H1 (cell line): Measurements from ENCODE around the gene KIR3DL3. TPM values are rescaled to one million over a fixed set of nuclear protein-coding genes. Genes with fewer than 3 reads are reported as not detected.

ENCODE experiments used
- CTCF ChIA-PET: fragments of 300-600 bp; sonication (Branson Sonifier 250); formaldehyde crosslinking; loops from one replicate; lab custom pipeline; 2021; ENCODE audit not compliant: partially characterized antibody; lab: Charles Lee
- POLR2A ChIA-PET: fragments of 300-600 bp; sonication (Branson Sonifier 250); formaldehyde crosslinking; loops from one replicate; lab custom pipeline; 2021; ENCODE audit warnings: inconsistent platforms; ENCODE audit not compliant: partially characterized antibody; lab: Charles Lee
- DNase-seq, 2 experiments: peaks; one replicate each; pipeline versions ENCODE4 v3.0.0 to v3.0.0-alpha.2; 2010 to 2022; ENCODE audit warnings: low spot score in 2 of 2, low read depth in 1 of 2, mixed read lengths in 1 of 2
- FAIRE-seq: peaks from 2 replicates; lab custom pipeline; 2011; peaks lifted over from hg19 to GRCh38; lab: Jason Lieb, UNC
- H2AFZ ChIP-seq: 2 replicates; pipeline ENCODE4 v1.8.1; 2012; ENCODE audit warnings: low read length, inconsistent platforms
- H2AK5ac ChIP-seq: 2 replicates; pipeline ENCODE4 v1.6.1; 2013; ENCODE audit warnings: low read depth, low read length
- H2BK120ac ChIP-seq: replicated peaks from 2 replicates; pipeline ENCODE3; 2013; ENCODE audit warnings: low read depth, low read length, inconsistent platforms
- H2BK12ac ChIP-seq: 2 replicates; pipeline ENCODE4 v1.6.1; 2013; ENCODE audit warnings: low read depth, low read length
- H2BK15ac ChIP-seq: 2 replicates; pipeline ENCODE4 v1.6.1; 2013; ENCODE audit warnings: low read length
- H2BK20ac ChIP-seq: 2 replicates; pipeline ENCODE4 v1.6.1; 2013; ENCODE audit warnings: low read length
- H2BK5ac ChIP-seq: 2 replicates; pipeline ENCODE4 v1.6.1; 2013; ENCODE audit warnings: low read depth, low read length
- H3K14ac ChIP-seq: 2 replicates; pipeline ENCODE4 v1.6.1; 2013; ENCODE audit warnings: inconsistent platforms; ENCODE audit not compliant: insufficient read length
- H3K18ac ChIP-seq: 2 replicates; pipeline ENCODE4 v1.6.1; 2013; ENCODE audit warnings: low read length; ENCODE audit errors: extremely low read depth
- H3K23ac ChIP-seq: 2 replicates; pipeline ENCODE4 v1.6.1; 2013; ENCODE audit warnings: inconsistent platforms; ENCODE audit not compliant: insufficient read length
- H3K23me2 ChIP-seq: 2 replicates; pipeline ENCODE4 v1.6.1; 2013; ENCODE audit warnings: low read depth, low read length
- H3K27ac ChIP-seq: 2 replicates; pipeline ENCODE4 v1.6.1; 2011; ENCODE audit warnings: low read depth, low read length, inconsistent platforms
- H3K27me3 ChIP-seq, 4 experiments: replicated peaks in 1 of 4; 1 replicate in 1 of 4; 2 replicates in 3 of 4; pipeline versions ENCODE4 v1.6.1 to v1.8.1; 2011 to 2013; ENCODE audit warnings: low read length in 3 of 4, mild to moderate bottlenecking in 3 of 4, inconsistent platforms in 2 of 4, mixed read lengths in 2 of 4, moderate library complexity in 1 of 4; ENCODE audit not compliant: control insufficient read depth in 3 of 4, insufficient read depth in 3 of 4; ENCODE audit errors: extremely low read depth in 1 of 4
- H3K36me3 ChIP-seq, 4 experiments: 2 replicates each; pipeline versions ENCODE4 v1.6.1 to v1.8.1; 2011 to 2013; ENCODE audit warnings: mild to moderate bottlenecking in 4 of 4, low read length in 3 of 4, moderate library complexity in 2 of 4, control low read depth in 1 of 4, inconsistent platforms in 1 of 4; ENCODE audit not compliant: insufficient read depth in 4 of 4, control insufficient read depth in 2 of 4
- H3K4ac ChIP-seq: replicated peaks from 2 replicates; pipeline ENCODE3; 2013; ENCODE audit warnings: low read length, low read depth, mixed read lengths, inconsistent platforms; ENCODE audit not compliant: insufficient read length
- H3K4me1 ChIP-seq, 4 experiments: replicated peaks in 1 of 4; 1 replicate in 1 of 4; 2 replicates in 3 of 4; pipeline versions ENCODE4 v1.6.1 to v1.8.1; 2011 to 2013; ENCODE audit warnings: low read length in 3 of 4, inconsistent platforms in 2 of 4, mixed read lengths in 1 of 4; ENCODE audit not compliant: insufficient read depth in 4 of 4, control insufficient read depth in 3 of 4
- H3K4me2 ChIP-seq, 2 experiments: 2 replicates each; pipeline versions ENCODE4 v1.6.1 to v1.8.1; 2011 to 2013; ENCODE audit warnings: low read depth in 2 of 2, low read length in 2 of 2, control low read depth in 1 of 2, inconsistent platforms in 1 of 2, mild to moderate bottlenecking in 1 of 2; ENCODE audit not compliant: insufficient read depth in 1 of 2
- H3K4me3 ChIP-seq, 4 experiments: fragments of 200-600, 300-600 bp in 1 of 4; sonication (generic), shearing (Covaris generic), sonication (Bioruptor Twin) in 1 of 4; 2 replicates each; pipeline versions ENCODE4 v1.5.1 to v1.8.1; 2011 to 2016; ENCODE audit warnings: low read length in 4 of 4, low read depth in 3 of 4, control low read depth in 2 of 4, inconsistent platforms in 2 of 4, mild to moderate bottlenecking in 2 of 4, mixed read lengths in 1 of 4, moderate library complexity in 1 of 4; ENCODE audit not compliant: insufficient read depth in 2 of 4; ENCODE audit errors: extremely low read depth in 1 of 4
- H3K56ac ChIP-seq: replicated peaks from 2 replicates; pipeline ENCODE3; 2013; ENCODE audit warnings: low read depth, mild to moderate bottlenecking, mixed read lengths, low read length, inconsistent platforms; ENCODE audit not compliant: insufficient read length
- H3K79me1 ChIP-seq: 2 replicates; pipeline ENCODE4 v1.6.1; 2013; ENCODE audit warnings: low read depth, low read length, control low read depth
- H3K79me2 ChIP-seq, 2 experiments: 2 replicates each; pipeline versions ENCODE4 v1.6.1 to v1.8.1; 2012 to 2013; ENCODE audit warnings: low read length in 2 of 2, mild to moderate bottlenecking in 2 of 2, inconsistent platforms in 1 of 2; ENCODE audit not compliant: insufficient read depth in 2 of 2, control insufficient read depth in 1 of 2
- H3K9ac ChIP-seq, 4 experiments: replicated peaks in 1 of 4; 1 replicate in 1 of 4; 2 replicates in 3 of 4; pipeline versions ENCODE4 v1.6.1 to v1.8.1; 2011 to 2013; ENCODE audit warnings: low read depth in 3 of 4, low read length in 3 of 4, control low read depth in 2 of 4, mild to moderate bottlenecking in 2 of 4, moderate library complexity in 2 of 4, inconsistent platforms in 1 of 4; ENCODE audit errors: extremely low read depth in 1 of 4
- H3K9me3 ChIP-seq, 2 experiments: 2 replicates each; pipeline versions ENCODE4 v1.6.1 to v1.8.1; 2012 to 2013; ENCODE audit warnings: mild to moderate bottlenecking in 2 of 2, moderate library complexity in 2 of 2, control low read depth in 1 of 2, inconsistent platforms in 1 of 2, low read depth in 1 of 2, low read length in 1 of 2, mixed read lengths in 1 of 2; ENCODE audit not compliant: insufficient read depth in 2 of 2
- H4K20me1 ChIP-seq, 2 experiments: replicated peaks in 1 of 2; 2 replicates each; pipeline versions ENCODE3 to v1.8.1; 2011 to 2013; ENCODE audit warnings: inconsistent platforms in 2 of 2, low read length in 2 of 2, mild to moderate bottlenecking in 1 of 2; ENCODE audit not compliant: insufficient read depth in 2 of 2, control insufficient read depth in 1 of 2
- H4K5ac ChIP-seq: 2 replicates; pipeline ENCODE4 v1.6.1; 2013; ENCODE audit warnings: low read length, low read depth, mixed read lengths, inconsistent platforms; ENCODE audit not compliant: insufficient read length
- H4K8ac ChIP-seq: 2 replicates; pipeline ENCODE4 v1.8.0; 2013; ENCODE audit warnings: mild to moderate bottlenecking, moderate library complexity, low read length, inconsistent platforms; ENCODE audit not compliant: insufficient read depth; ENCODE audit errors: extremely low read depth
- H4K91ac ChIP-seq: replicated peaks from 2 replicates; pipeline ENCODE3; 2013; ENCODE audit warnings: low read length, mixed read lengths, inconsistent platforms; ENCODE audit not compliant: insufficient read length
- BRCA1 ChIP-seq: IDR thresholded peaks from 2 replicates; pipeline ENCODE4 v1.6.1; 2012; ENCODE audit warnings: low read depth, low read length, improper control_type of control experiment
- CEBPB ChIP-seq: IDR thresholded peaks from 2 replicates; pipeline ENCODE4 v1.6.1; 2012; ENCODE audit warnings: low read depth, low read length
- CHD2 ChIP-seq: IDR thresholded peaks from 2 replicates; pipeline ENCODE4 v1.6.1; 2012; ENCODE audit warnings: low read length, improper control_type of control experiment
- EZH2 ChIP-seq: fragments of 200-600 bp; sonication (generic); IDR thresholded peaks from 2 replicates; pipeline ENCODE4 v1.7.1; 2012; ENCODE audit warnings: low read depth, mild to moderate bottlenecking, moderate library complexity, low read length, inconsistent platforms; ENCODE audit not compliant: severe bottlenecking
- GABPA ChIP-seq: IDR thresholded peaks from 2 replicates; pipeline ENCODE4 v1.6.1; 2011; ENCODE audit warnings: mild to moderate bottlenecking, low read length, moderate library complexity, borderline replicate concordance; ENCODE audit not compliant: insufficient read depth
- JUN ChIP-seq: IDR thresholded peaks from 2 replicates; pipeline ENCODE4 v1.6.1; 2011; ENCODE audit warnings: low read depth, mild to moderate bottlenecking, improper control_type of control experiment, low read length
- JUND ChIP-seq: IDR thresholded peaks from 2 replicates; pipeline ENCODE4 v1.6.1; 2011; ENCODE audit warnings: mild to moderate bottlenecking, improper control_type of control experiment, low read length
- KDM1A ChIP-seq: fragments of 200-600, 300-600 bp; sonication (generic); IDR thresholded peaks from 2 replicates; pipeline ENCODE4 v1.7.1; 2016; ENCODE audit warnings: mild to moderate bottlenecking, low read length, borderline replicate concordance
- KDM4A ChIP-seq: IDR thresholded peaks from one replicate; pipeline ENCODE4 v1.7.1; 2012; ENCODE audit warnings: low read depth, mild to moderate bottlenecking, moderate library complexity, low read length, inconsistent platforms; ENCODE audit not compliant: severe bottlenecking
- SP2 ChIP-seq: IDR thresholded peaks from 2 replicates; pipeline ENCODE4 v1.6.1; 2012; ENCODE audit warnings: mild to moderate bottlenecking, low read length, inconsistent platforms
- SRF ChIP-seq: IDR thresholded peaks from 2 replicates; pipeline ENCODE4 v1.6.1; 2011; ENCODE audit warnings: mild to moderate bottlenecking, low read depth, low read length, moderate library complexity
- YY1 ChIP-seq: IDR thresholded peaks from 2 replicates; pipeline ENCODE4 v1.6.1; 2011; ENCODE audit warnings: low read depth, mild to moderate bottlenecking, low read length
- ZNF274 ChIP-seq: IDR thresholded peaks from 2 replicates; pipeline ENCODE4 v1.7.0; 2012; ENCODE audit warnings: low read length, borderline replicate concordance; ENCODE audit errors: extremely low read depth
- WGBS, 2 experiments: shearing (Covaris generic) in 1 of 2; methylation state at CpG; one replicate each; pipeline versions ENCODE4 v1.1.6 to v1.1.7; 2013 to 2015; ENCODE audit warnings: low lambda C conversion rate in 2 of 2, mixed read lengths in 2 of 2, inconsistent platforms in 1 of 2, low coverage in 1 of 2, missing lambda C conversion rate in 1 of 2; ENCODE audit not compliant: insufficient replicate concordance in 2 of 2, insufficient coverage in 1 of 2, insufficient read length in 1 of 2; ENCODE audit errors: extremely low coverage in 1 of 2, missing lambda C conversion rate in 1 of 2; 5-methylcytosine and 5-hydroxymethylcytosine counted together
- polyA plus RNA-seq, 7 experiments: library from polyadenylated mRNA; depleted of rRNA in 3 of 7; stranded (reverse) in 5 of 7; unstranded in 2 of 7; fragments of >200 nt in 5 of 7; fragments of 200-250 nt in 2 of 7; gene quantifications; 1 replicate in 5 of 7; 2 replicates in 1 of 7; 4 replicates in 1 of 7; pipeline versions ENCODE4 v1.2.1 to v1.2.3, GENCODE V29; 2011 to 2013; ENCODE audit warnings: missing spikeins in 2 of 7, mixed read lengths in 2 of 7
- total RNA-seq: library from RNA; stranded (reverse); fragmentation: NEBNext Ultra II Directional; extraction: Animal tissue kit (Norgen Biotek cat#: 25700); gene quantifications from 2 replicates; pipeline ENCODE4 v1.2.1, GENCODE V29; 2021

KIR3DL3 gene
- total and polyA plus RNA-seq, 2 of the 8 experiments (the other 6 are each of a cell fraction or from before 2014, with no cell fraction given), result not detected

- DNase-seq, result no peak
- POLR2A ChIA-PET, result no interaction called here
- no peak overlapping the region for H2BK120ac ChIP-seq
These were observed 29.6 kb upstream of the KIR3DL3 start for GRCh38 chr19:54694648-54695047.

More at GRCh38 chr19:54694648-54695047, 29.6 kb upstream of the KIR3DL3 start:
- H4K8ac ChIP-seq, result no peak overlapping the region
- no peaks in the 10 kb centered on the region for H3K79me2 ChIP-seq
- no peaks in the 10 kb centered on the region for H3K4me1 ChIP-seq
- peaks cover 42 to 79% of the 10 kb centered on the region in 2 experiments for H3K9me3 ChIP-seq
- CTCF ChIA-PET, result no interaction called here
- H3K27ac ChIP-seq, result no peak overlapping the region
- FAIRE-seq, result no peak
- no peaks in the 10 kb centered on the region for H3K36me3 ChIP-seq
- no peak overlapping the region for H4K5ac ChIP-seq
- no peak overlapping the region for H3K14ac ChIP-seq
- H4K91ac ChIP-seq, result no peak overlapping the region
- H3K4me2 ChIP-seq, result no peak overlapping the region
- 70% methylated on average over 5 of the region's 5 CpGs; no CpG with 5 or more reads in 1 of the 2 experiments for WGBS, 2 experiments
- H2BK20ac ChIP-seq, result no peak overlapping the region
- no peak overlapping the region for H3K4me3 ChIP-seq
- no peak overlapping the region for H3K18ac ChIP-seq
- no peaks in the 10 kb centered on the region for H3K27me3 ChIP-seq
- no peak overlapping the region for H3K56ac ChIP-seq
- no peak overlapping the region for H2AK5ac ChIP-seq
- no peak overlapping the region for H3K4ac ChIP-seq
- H3K9ac ChIP-seq, result no peak overlapping the region
- no peak overlapping the region for H2BK12ac ChIP-seq
- H2AFZ ChIP-seq, result no peak overlapping the region
- no peaks in the 10 kb centered on the region for H3K79me1 ChIP-seq
- H4K20me1 ChIP-seq, result no peaks in the 10 kb centered on the region
- H3K23ac ChIP-seq, result no peak overlapping the region
- H2BK15ac ChIP-seq, result no peak overlapping the region
- H3K23me2 ChIP-seq, result no peaks in the 10 kb centered on the region
- no peak overlapping the region for H2BK5ac ChIP-seq
- TF ChIP-seq KDM1A, result no peak
- no peak for TF ChIP-seq YY1
- TF ChIP-seq KDM4A, result no peak
- no peak for TF ChIP-seq CEBPB
- no peak for TF ChIP-seq SP2
- TF ChIP-seq ZNF274, result no peak
- no peak for TF ChIP-seq CHD2
- no peak for TF ChIP-seq GABPA
- TF ChIP-seq EZH2, result no peak
- TF ChIP-seq SRF, result no peak
- no peak for TF ChIP-seq BRCA1
- TF ChIP-seq JUN, result no peak
- no peak for TF ChIP-seq JUND
